WI38 (cell line): Measurements from ENCODE around the gene VEGFA.

Experiments used
- H3K4me3 ChIP-seq: 2 replicates; pipeline ENCODE4 v1.5.1; 2011; ENCODE audit warnings: low read depth, mild to moderate bottlenecking, control low read depth, low read length
- TF ChIP-seq, protein P1 (sequence below): IDR thresholded peaks from 2 replicates; pipeline ENCODE4 v1.5.1; 2012; ENCODE audit warnings: low read depth, mild to moderate bottlenecking, control low read depth, low read length

The VEGFA gene

GRCh38 chr6:43739642-43740091 lies 30.3 kb upstream of the VEGFA start:
- TF ChIP-seq, protein P1, sequence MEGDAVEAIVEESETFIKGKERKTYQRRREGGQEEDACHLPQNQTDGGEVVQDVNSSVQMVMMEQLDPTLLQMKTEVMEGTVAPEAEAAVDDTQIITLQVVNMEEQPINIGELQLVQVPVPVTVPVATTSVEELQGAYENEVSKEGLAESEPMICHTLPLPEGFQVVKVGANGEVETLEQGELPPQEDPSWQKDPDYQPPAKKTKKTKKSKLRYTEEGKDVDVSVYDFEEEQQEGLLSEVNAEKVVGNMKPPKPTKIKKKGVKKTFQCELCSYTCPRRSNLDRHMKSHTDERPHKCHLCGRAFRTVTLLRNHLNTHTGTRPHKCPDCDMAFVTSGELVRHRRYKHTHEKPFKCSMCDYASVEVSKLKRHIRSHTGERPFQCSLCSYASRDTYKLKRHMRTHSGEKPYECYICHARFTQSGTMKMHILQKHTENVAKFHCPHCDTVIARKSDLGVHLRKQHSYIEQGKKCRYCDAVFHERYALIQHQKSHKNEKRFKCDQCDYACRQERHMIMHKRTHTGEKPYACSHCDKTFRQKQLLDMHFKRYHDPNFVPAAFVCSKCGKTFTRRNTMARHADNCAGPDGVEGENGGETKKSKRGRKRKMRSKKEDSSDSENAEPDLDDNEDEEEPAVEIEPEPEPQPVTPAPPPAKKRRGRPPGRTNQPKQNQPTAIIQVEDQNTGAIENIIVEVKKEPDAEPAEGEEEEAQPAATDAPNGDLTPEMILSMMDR = no peak
- H3K4me3 ChIP-seq = no peak overlapping the region

- no peak overlapping the region for H3K4me3 ChIP-seq
- TF ChIP-seq, protein P1 = no peak
Measured at GRCh38 chr6:43740321-43740960, 29.6 kb upstream of the VEGFA start.

DNA sequence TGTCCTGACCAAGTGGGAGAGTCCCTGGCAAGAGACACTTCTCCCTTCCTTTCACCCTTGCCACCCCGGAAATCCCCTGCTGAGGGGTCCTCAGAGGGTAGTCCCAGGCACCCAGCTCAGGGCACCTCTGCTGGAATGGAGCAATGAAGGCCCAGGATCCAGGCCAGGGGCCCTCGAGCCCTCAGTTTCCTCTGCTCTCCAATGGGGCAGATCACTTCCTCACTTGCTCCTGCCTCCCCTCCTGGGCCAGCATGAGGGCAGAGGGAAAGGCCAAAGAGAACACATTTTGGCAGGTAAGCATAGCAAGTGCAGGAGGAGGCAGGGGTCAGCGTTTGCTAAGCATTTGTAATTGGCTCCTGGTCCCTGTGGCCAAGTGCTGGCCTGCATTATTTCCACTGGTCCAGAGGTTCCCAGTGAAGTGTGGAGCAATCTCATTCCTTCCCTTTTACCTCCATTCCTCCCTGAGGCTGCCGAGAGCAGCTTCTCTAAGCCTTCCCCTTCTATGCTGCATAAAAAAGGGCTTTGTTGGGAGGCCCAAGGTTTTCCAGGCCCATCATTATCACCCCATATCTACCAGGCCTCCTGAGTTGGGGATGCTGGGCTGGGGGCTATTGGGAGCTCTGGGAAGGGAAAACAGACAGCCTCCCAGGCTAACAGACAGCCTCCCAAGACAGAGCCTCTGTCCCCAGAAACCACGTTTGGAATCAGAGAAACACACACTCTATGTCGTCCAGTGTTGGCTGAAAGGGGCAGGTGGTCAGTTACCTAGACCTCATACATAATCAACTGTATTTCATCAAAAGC lies 28.8 kb upstream of the VEGFA start:
- TF ChIP-seq, protein P1 = no peak
- no peak overlapping the region for H3K4me3 ChIP-seq

DNA sequence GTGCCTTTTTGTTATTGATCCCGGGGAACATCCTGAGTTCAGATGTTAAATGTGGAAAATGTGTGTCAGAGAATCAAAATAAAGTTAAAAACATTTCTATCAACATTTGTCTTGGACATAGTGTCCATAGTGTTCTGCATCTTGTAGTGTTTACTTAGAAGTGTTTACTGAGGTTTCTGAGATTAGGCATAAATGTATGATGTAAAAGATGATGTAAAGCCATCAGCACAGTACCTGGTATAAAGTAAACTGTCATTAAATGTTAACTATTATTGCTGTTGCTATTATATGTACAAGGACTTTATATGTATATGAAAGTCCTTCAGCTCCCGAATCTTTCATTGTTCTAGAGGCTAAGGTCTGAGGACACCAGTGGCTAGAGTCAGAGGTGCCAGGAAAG lies 28.2 kb upstream of the VEGFA start:
- H3K4me3 ChIP-seq = no peak overlapping the region
- TF ChIP-seq, protein P1 = no peak

DNA sequence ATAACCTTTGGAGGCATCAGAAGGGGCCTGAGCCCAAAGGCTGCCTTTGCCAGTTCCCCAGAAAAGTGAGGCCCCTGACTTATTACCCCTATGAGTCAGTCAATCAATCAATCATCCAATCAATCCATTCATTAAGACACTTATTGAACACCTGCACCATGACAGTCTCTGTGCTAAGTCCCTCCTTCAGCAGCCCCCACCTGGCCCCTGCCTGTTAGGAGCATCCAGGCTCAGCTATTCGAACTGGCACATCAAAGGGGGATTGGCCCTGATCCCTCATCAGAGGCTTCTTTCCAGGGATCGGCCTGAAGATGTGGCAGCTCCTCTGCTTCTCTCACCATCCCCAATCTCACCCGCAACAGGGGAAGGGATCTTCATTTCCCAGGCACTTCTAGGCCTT lies 27.7 kb upstream of the VEGFA start:
- no peak overlapping the region for H3K4me3 ChIP-seq
- TF ChIP-seq, protein P1 = no peak

GRCh38 chr6:43742931-43743632 lies 26.9 kb upstream of the VEGFA start:
- H3K4me3 ChIP-seq = no peak overlapping the region
- TF ChIP-seq, protein P1 = no peak
